Measurements from ENCODE around the gene LRRK1. TPM values are rescaled to one million over a fixed set of nuclear protein-coding genes. Genes with fewer than 3 reads are reported as not detected.
"Not testable (repeated sequence)": the region's sequence is repeated elsewhere in the genome, so short reads cannot be mapped to it uniquely, and the experiment has no call there.

The LRRK1 gene
- polyA plus RNA-seq, 1 donor (not counting 4 experiments of a cell fraction or from before 2014, with no cell fraction given): 6.2 TPM

DNA sequence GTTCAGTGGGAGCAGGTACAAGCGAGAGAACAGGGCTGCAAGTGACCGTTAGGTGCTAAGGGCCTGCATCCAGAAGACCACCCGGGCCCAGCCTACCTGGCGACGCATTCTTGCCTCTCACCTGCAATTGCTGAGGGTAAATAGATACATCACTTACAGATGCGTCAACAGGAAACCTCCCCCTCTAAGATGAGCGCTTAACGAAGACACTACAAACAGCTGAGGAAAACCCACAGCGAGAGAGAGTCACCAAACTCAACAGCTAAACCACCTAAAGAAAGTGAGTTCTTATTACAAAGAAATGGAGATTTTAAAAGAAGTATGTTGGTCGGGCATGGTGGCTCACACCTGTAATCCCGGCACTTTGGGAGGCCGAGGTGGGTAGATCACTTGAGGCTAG is 174.8 kb downstream of the LRRK1 start:
- TF ChIP-seq CTCF (optimal IDR thresholded peaks at IDR 0.05 in 1 of 3, IDR thresholded peaks at IDR 0.05 in 1 of 3, conservative IDR thresholded peaks at IDR 0.05 in 1 of 3; ENCODE audit: extremely low read depth in 1 of 3, insufficient read depth in 2 of 3, low read length in 3 of 3) (no peak), EZH2 (IDR thresholded peaks at IDR 0.05; ENCODE audit: low read length) (no peak)
- Histone ChIP-seq H2AFZ (ENCODE audit: control insufficient read depth, low read length) (no peak overlapping the region), H3K4me3 (ENCODE audit: control insufficient read depth in 2 of 3, extremely low read depth in 1 of 3, insufficient read depth in 2 of 3, low read depth in 1 of 3, low read length in 3 of 3) (no peak overlapping the region), H3K79me2 (ENCODE audit: control insufficient read depth, insufficient read depth, low read length) (no peaks in the 10 kb centered on the region), H3K9ac (ENCODE audit: control insufficient read depth, extremely low read depth, insufficient read depth, low read length) (no peak overlapping the region), H3K27ac (ENCODE audit: control insufficient read depth, insufficient read depth, low read length) (no peak overlapping the region), H3K9me3 (ENCODE audit: control insufficient read depth, low read depth, low read length) (no peaks in the 10 kb centered on the region), H3K36me3 (ENCODE audit: control insufficient read depth in 2 of 2, extremely low read depth in 1 of 2, insufficient read depth in 2 of 2, low read length in 2 of 2) (no peaks in the 10 kb centered on the region), H3K9me1 (ENCODE audit: control insufficient read depth, extremely low read depth, insufficient read depth, low read length) (no peaks in the 10 kb centered on the region), H3K4me2 (ENCODE audit: control insufficient read depth, extremely low read depth, insufficient read depth, low read depth, low read length) (no peak overlapping the region), H3K4me1 (ENCODE audit: control insufficient read depth, extremely low read depth, insufficient read depth, low read length) (peaks cover 1% of the 10 kb centered on the region), H3K27me3 (ENCODE audit: control insufficient read depth, extremely low read depth, insufficient read depth, low read length) (no peaks in the 10 kb centered on the region), H4K20me1 (ENCODE audit: control insufficient read depth, extremely low read depth, insufficient read depth, low read length) (no peaks in the 10 kb centered on the region)
- dilution Hi-C loops (cut with MboI; ENCODE audit: extremely low pct_ligation_motif_present, low sequenced_read_pairs): no loop called here
- FAIRE-seq: no peak
- no peak for DNase-seq (ENCODE audit: low read depth, low spot score)

DNA sequence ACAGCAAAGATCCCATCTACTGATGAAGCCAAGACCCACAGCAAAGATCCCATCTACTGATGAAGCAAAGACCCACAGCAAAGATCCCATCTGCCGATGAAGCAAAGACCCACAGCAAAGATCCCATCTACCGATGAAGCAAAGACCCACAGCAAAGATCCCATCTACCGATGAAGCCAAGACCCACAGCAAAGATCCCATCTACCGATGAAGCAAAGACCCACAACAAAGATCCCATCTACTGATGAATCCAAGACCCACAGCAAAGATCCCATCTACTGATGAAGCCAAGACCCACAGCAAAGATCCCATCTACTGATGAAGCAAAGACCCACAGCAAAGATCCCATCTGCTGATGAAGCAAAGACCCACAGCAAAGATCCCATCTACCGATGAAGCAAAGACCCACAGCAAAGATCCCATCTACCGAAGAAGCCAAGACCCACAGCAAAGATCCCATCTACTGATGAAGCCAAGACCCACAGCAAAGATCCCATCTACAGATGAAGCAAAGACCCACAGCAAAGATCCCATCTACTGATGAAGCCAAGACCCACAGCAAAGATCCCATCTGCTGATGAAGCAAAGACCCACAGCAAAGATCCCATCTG is 176.7 kb downstream of the LRRK1 start:
- dilution Hi-C loops (cut with MboI; ENCODE audit: extremely low pct_ligation_motif_present, low sequenced_read_pairs); H3K27me3 ChIP-seq (ENCODE audit: control insufficient read depth, extremely low read depth, insufficient read depth, low read length); H3K4me3 ChIP-seq (ENCODE audit: control insufficient read depth in 2 of 3, extremely low read depth in 1 of 3, insufficient read depth in 2 of 3, low read depth in 1 of 3, low read length in 3 of 3); H3K36me3 ChIP-seq (ENCODE audit: control insufficient read depth in 2 of 2, extremely low read depth in 1 of 2, insufficient read depth in 2 of 2, low read length in 2 of 2); FAIRE-seq; H2AFZ ChIP-seq (ENCODE audit: control insufficient read depth, low read length); H3K4me1 ChIP-seq (ENCODE audit: control insufficient read depth, extremely low read depth, insufficient read depth, low read length); H3K79me2 ChIP-seq (ENCODE audit: control insufficient read depth, insufficient read depth, low read length); H4K20me1 ChIP-seq (ENCODE audit: control insufficient read depth, extremely low read depth, insufficient read depth, low read length); H3K27ac ChIP-seq (ENCODE audit: control insufficient read depth, insufficient read depth, low read length); H3K9me3 ChIP-seq (ENCODE audit: control insufficient read depth, low read depth, low read length); H3K4me2 ChIP-seq (ENCODE audit: control insufficient read depth, extremely low read depth, insufficient read depth, low read depth, low read length); H3K9ac ChIP-seq (ENCODE audit: control insufficient read depth, extremely low read depth, insufficient read depth, low read length); DNase-seq (ENCODE audit: low read depth, low spot score); H3K9me1 ChIP-seq (ENCODE audit: control insufficient read depth, extremely low read depth, insufficient read depth, low read length): not testable (repeated sequence)

GRCh38 chr15:101097111-101097510 is 178.0 kb downstream of the LRRK1 start:
- no peak overlapping the region for H3K4me2 ChIP-seq (ENCODE audit: control insufficient read depth, extremely low read depth, insufficient read depth, low read depth, low read length)
- H3K27me3 ChIP-seq (ENCODE audit: control insufficient read depth, extremely low read depth, insufficient read depth, low read length): no peaks in the 10 kb centered on the region
- H3K4me3 ChIP-seq (ENCODE audit: control insufficient read depth in 2 of 3, extremely low read depth in 1 of 3, insufficient read depth in 2 of 3, low read depth in 1 of 3, low read length in 3 of 3): no peak overlapping the region
- H3K79me2 ChIP-seq (ENCODE audit: control insufficient read depth, insufficient read depth, low read length): no peaks in the 10 kb centered on the region
- H3K9me3 ChIP-seq (ENCODE audit: control insufficient read depth, low read depth, low read length): no peaks in the 10 kb centered on the region
- no peak for FAIRE-seq
- TF ChIP-seq EZH2 (IDR thresholded peaks at IDR 0.05; ENCODE audit: low read length): no peak
- no peak for TF ChIP-seq CTCF (optimal IDR thresholded peaks at IDR 0.05 in 1 of 3, IDR thresholded peaks at IDR 0.05 in 1 of 3, conservative IDR thresholded peaks at IDR 0.05 in 1 of 3; ENCODE audit: extremely low read depth in 1 of 3, insufficient read depth in 2 of 3, low read length in 3 of 3)
- H4K20me1 ChIP-seq (ENCODE audit: control insufficient read depth, extremely low read depth, insufficient read depth, low read length): no peaks in the 10 kb centered on the region
- H3K27ac ChIP-seq (ENCODE audit: control insufficient read depth, insufficient read depth, low read length): no peak overlapping the region
- H3K36me3 ChIP-seq (ENCODE audit: control insufficient read depth in 2 of 2, extremely low read depth in 1 of 2, insufficient read depth in 2 of 2, low read length in 2 of 2): no peaks in the 10 kb centered on the region
- H3K9me1 ChIP-seq (ENCODE audit: control insufficient read depth, extremely low read depth, insufficient read depth, low read length): no peaks in the 10 kb centered on the region
- H2AFZ ChIP-seq (ENCODE audit: control insufficient read depth, low read length): no peak overlapping the region
- no peak overlapping the region for H3K9ac ChIP-seq (ENCODE audit: control insufficient read depth, extremely low read depth, insufficient read depth, low read length)
- no peaks in the 10 kb centered on the region for H3K4me1 ChIP-seq (ENCODE audit: control insufficient read depth, extremely low read depth, insufficient read depth, low read length)
- dilution Hi-C loops (cut with MboI; ENCODE audit: extremely low pct_ligation_motif_present, low sequenced_read_pairs): no loop called here
- no peak for DNase-seq (ENCODE audit: low read depth, low spot score)
